Activated T-cell treated with anti-CD3 and anti-CD28 coated beads for 1 hour (primary cell): ENCODE measurements around the gene SLC5A3.

Source experiments
- DNase-seq: peaks from one replicate; pipeline ENCODE4 v3.0.0-alpha.2; 2020; ENCODE audit warnings: low read depth

SLC5A3 gene

DNA sequence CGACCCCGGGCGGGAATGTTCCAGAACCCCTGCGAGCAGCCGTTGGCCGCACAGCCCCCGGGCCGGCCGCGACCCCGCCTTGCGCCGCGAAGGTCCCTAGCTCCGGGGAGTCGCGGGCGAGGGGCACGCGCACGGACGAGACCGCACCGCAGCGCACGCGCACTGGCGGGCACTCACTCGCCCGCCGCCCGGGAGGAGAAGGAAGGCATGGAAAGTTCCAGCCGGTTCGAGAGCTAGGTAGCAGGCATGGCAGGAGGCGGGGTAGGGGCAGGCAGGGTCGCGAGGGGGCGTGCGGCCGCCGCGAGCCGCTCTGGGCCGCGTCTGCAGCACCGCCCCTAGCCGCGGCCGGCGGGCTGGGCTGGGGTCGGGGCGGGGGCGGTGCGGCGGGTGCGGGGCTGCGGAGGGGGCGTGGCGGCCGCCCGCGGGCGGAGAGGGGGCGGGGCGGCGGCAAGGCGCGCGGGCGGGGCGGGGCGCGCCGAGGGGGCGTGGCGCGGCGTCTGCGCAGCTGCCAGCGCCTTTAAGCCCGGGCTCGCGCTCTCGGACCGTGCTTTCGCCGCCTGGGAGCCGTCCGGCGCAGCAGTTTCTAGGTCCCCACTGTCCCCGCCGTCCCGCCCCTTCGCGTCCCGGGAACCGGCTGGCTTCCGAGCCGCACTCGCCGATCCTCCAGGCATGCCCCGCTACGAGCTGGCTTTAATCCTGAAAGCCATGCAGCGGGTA is at the start of gene SLC5A3, which contains the start of gene MRPS6:
Gene SLC5A3, plus strand, starts transcription at position 547 of the 717 bp plus-strand sequence. CDS start 21,621 bp downstream, outside the sequence.
Gene MRPS6, plus strand, starts transcription at position 547 of the 717 bp plus-strand sequence. Its CDS starts 123 bp downstream, at position 670.
- DNase-seq = peak; percentile 59

GRCh38 chr21:34023691-34024373 is 49.5 kb upstream of the SLC5A3 start:
- no peak for DNase-seq

DNA sequence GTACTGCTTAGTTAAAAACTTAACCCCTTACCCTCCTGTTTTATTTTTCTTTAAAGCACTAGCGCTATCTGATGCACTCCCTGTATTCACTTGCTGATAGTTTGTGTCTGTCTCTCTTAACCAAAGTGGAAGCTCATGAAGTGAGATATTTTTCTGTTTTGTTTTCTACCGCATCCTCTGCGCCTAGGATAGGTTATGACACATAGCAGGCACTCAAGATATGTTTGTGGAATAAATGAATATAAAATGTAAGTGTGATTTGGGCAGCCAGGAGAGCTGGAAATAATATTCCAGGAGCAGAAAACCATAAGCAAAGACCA is 49.0 kb upstream of the SLC5A3 start:
- DNase-seq = no peak

- no peak for DNase-seq
Measured at GRCh38 chr21:34027721-34028461, 45.5 kb upstream of the SLC5A3 start.

- no peak for DNase-seq
Measured at GRCh38 chr21:34029743-34030528, 43.4 kb upstream of the SLC5A3 start.

DNA sequence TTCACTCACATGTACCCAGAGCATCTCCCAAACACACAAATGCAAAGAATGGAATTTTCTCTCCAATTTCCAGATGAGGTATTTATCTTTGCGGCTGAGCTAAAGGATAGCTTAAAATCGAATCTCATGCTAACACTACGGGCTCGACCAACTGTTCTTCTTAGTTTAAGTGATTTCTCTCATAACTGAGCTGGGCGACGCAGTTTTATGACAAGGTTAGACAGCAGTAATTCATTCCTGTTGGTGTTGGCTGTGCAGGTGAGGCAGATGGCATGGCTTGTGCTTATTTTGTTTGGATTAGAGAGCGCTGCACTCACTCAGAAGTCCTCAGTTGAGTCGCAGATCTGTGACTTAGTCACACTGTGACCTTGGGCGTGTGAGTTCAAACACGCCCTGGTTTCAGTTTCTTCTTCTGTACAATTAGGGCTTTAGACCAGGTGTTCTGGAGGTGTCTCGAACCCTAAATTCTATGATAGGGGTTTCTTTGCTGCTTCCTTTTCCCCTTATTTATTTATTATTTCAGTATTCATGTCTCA is 41.5 kb upstream of the SLC5A3 start:
- DNase-seq = no peak

DNA sequence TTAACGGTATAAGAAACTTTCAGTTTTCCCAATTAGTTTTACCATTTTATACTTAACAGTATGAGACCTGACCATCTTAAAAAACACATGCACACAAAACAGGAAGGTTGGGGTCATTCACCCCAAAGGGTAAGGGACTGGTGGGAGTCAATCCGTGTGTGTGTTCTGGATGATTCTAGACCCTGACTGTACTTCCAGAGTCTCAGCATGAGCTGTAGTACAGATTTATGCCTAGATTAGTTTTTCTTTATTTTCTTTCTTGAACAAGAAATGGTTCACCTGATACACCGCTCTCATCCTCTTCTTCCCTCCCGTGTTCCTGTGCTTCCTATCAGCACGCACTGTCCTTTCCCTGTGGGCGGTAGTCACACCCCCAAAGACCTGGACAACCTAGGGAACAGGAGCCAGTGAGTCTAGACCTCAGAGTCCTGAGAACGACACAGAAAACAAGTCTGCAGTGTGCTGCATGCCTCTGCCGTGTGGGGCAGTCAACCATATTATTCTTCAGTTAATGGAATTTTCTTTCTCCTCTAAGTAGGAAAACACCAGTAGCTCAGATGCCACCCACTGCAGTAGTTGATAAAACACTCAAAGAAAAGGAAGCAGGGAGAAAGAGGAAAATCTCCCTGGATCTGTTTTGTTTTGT is 38.9 kb upstream of the SLC5A3 start:
- no peak for DNase-seq

DNA sequence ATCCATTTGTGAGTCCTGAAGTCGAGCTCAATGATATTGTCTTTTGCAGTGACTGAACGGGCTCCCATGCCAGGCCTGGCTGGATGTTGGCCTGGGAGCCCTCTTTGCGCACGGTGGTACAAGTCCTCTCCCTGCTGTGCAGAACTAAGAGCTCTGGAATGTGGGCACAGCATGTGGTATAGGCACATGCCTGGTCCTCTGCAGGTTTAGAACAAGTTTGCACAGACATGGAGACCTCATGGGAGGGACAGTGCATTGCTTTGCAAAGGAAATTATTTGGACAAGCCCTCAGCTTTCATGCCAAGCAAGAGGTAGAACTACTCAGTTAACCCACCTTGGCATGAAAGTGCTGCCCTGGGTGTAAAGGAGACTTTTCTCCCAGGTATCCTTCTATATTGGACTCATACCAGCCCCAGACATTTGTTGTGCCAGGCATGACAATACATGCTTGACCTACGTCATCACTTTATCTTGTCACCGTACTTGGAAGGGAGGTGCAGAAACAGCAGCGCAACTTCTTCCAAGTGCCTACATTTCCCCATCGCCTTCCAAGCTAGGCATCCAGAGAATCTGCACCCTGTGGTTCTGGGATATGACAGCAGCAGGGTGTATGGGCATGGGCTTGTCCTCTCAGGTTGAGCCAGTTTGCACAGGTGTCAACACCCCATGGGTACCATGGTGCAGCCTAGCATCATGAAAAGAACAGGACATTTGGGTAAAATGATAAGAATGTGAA is 37.6 kb upstream of the SLC5A3 start:
- DNase-seq = no peak

DNA sequence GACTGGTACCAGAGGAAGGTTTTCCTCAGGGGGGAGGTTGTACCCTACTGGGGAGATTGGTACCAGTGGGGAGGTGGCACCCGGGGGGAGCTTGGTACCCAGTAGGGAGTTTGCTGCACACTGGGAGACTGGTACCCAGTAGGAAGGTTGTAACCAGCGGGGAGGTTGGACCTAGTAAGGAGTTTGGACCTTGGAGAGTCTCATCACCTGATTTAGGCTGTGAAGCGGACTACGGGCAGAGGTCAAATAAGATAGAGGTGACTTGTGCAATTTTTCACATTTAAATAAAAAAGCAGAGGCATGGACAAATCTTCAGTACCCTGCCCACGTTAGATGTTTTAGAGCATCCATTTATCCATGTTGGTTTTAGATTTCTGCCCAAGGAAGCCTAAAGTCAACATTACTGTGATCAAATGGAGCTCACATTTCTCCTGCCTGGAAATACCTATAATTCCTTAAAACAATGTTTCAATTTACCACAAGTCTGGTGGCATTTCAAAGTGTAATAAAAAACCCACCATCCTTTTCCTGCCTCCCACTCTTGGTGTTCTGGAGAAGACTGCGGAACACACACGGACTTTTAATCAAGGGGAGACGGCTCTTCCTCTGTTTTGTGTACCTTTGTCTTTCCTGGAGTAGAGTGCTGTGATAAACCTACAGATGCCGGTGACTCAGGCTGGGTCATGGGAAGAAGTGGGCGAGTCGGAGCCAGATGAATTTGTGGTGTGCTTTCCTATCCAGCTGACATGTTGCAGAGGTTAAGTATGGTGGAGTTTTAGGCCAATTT is 36.2 kb upstream of the SLC5A3 start:
- no peak for DNase-seq

DNA sequence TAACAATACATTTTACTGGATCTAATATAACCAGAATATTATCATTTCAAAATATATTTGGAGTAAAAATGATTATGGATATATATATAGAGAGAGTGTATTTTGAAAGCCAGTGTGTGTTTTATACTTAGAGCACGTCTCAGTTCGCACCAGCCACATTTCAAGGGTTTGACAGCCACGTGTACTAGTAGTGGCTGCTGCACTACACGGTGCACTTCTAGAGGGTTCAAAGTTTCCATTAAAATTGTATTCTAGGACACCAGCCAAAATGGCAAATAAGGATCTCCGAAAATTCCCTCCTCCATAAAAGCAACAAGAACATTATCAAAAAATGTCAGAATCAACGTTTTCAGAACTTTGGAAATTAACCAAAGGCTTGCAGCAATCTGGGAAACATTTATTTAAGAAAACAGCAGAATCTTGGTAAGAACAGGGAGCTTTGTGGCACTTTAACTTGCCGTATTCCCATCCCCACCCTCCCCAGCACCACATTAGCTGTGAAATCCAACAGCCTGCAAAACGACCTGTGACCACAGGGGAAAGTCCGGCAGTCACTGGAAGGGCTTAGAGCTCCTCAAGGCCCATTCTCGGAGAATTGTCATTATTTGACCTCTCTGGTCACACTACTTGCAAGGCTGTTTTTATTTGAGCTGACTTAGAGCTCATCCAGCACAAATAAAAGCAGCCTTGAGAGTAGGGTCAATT is 33.5 kb upstream of the SLC5A3 start:
- no peak for DNase-seq

DNA sequence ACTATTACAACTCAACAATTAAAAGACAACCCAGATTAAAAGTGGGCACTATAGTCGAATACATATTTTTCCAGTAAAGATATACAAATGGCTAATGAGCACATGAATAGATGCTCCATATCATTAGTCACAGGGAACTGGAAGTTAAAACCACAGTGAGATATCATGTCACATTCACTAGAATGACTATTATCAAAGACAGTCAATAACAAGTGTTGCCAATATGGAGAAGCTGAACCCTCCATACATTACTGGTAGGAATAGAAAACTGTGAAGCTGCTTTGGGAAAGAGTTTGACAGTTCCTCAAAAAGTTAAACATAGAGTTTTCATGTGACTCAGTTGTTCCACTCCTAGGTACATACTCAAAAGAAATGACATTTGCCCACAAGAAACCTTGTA is 30.6 kb upstream of the SLC5A3 start:
- no peak for DNase-seq

DNA sequence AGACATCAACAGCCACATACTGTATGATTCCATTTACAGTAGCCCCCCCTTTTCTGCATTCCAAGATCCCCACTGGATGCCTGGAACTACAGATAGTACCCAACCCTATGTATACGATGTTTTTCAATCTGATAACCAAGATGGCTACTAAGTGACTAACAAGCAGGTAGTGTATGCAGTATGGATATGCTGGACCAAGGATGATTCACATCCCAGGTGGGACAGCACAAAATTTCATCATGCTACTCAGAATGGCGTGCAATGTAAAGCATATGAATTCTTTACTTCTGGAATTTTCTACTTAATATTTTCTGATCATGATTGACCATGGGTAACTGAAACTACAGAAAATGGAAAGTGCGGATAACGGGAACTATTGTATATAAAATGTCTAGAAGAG is 30.0 kb upstream of the SLC5A3 start:
- DNase-seq = no peak

GRCh38 chr21:34046917-34047316 is 26.5 kb upstream of the SLC5A3 start:
- DNase-seq = no peak

DNA sequence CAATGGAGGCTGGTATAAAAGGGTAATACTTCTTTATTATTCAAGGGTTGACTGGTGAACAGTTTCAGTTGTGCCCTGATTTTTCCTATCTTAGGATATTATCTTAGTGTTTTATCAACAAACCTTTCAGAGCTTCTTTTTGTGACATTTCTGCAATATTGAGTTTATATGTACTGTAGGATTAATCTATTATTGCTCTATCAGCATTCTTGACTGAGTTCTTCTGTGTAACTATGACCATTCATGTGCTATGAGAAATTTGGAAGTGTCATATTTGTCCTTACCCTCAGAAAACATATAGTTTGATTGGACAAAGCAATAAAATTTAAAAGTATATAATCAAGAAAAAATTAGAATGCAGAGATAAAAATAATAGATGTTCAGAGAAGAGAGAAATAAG is 25.5 kb upstream of the SLC5A3 start:
- DNase-seq = no peak

GRCh38 chr21:34052171-34052570 is 21.2 kb upstream of the SLC5A3 start:
- no peak for DNase-seq

GRCh38 chr21:34054259-34054658 is 19.1 kb upstream of the SLC5A3 start:
- no peak for DNase-seq

DNA sequence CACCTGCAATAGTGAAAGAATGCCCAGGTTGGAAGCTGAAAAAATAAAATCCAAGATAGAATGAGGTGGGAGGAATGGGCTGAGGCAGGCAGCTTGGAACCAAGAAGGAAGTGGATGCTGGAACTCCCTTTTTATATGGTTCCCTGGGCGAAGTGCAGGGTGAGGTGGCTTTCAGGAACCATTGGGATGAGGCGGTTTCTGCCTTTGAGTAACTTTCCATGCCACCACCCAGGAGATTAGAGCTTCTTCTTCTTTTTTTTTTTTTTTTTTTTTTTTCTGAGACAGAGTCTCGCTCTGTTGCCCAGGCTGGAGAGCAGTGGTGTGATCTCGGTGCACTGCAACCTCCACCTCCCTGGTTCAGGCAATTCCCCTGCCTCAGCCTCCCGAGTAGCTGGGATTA is 17.8 kb upstream of the SLC5A3 start:
- DNase-seq = no peak

- DNase-seq = no peak
Measured at GRCh38 chr21:34061983-34062382, 11.4 kb upstream of the SLC5A3 start.

- no peak for DNase-seq
Measured at GRCh38 chr21:34065027-34065426, 8.4 kb upstream of the SLC5A3 start.
